Lung (tissue), 12 donors: Measurements from ENCODE around the gene VASP. TPM values are rescaled to one million over a fixed set of nuclear protein-coding genes. Genes with fewer than 3 reads are reported as not detected.
A peak's percentile ranks its signal among the peaks of the same experiment; 100 is the strongest.

Experiments used
- ATAC-seq: fragments of 200-7000 bp; cut with Tn5 transposase; one replicate; pipeline ENCODE4 v1.9.1; 2020; ENCODE audit warnings: moderate number of reproducible peaks; ENCODE audit not compliant: insufficient read depth, low FRiP score
- DNase-seq, 3 donors: peaks; one replicate each; pipeline ENCODE4 v3.0.0-alpha.2; 2013 to 2017
- H3K27ac ChIP-seq, 2 donors: one replicate each; pipeline ENCODE4 v1.5.1; 2013; ENCODE audit warnings: mild to moderate bottlenecking in 2 of 2, moderate library complexity in 2 of 2, control low read depth in 1 of 2, inconsistent platforms in 1 of 2, low read depth in 1 of 2, low read length in 1 of 2
- H3K27me3 ChIP-seq, 3 donors: one replicate each; pipeline ENCODE4 v1.5.1; 2013; ENCODE audit warnings: low read length in 2 of 3; ENCODE audit not compliant: control insufficient read depth in 3 of 3, insufficient read depth in 3 of 3
- H3K36me3 ChIP-seq, 4 donors: one replicate each; pipeline ENCODE4 v1.5.1; 2013; ENCODE audit warnings: low read length in 4 of 4, mild to moderate bottlenecking in 1 of 4, moderate library complexity in 1 of 4; ENCODE audit not compliant: control insufficient read depth in 4 of 4, insufficient read depth in 4 of 4
- H3K4me1 ChIP-seq, 5 donors: one replicate each; pipeline ENCODE4 v1.5.1; 2013; ENCODE audit warnings: low read length in 5 of 5, mild to moderate bottlenecking in 2 of 5, moderate library complexity in 1 of 5; ENCODE audit not compliant: control insufficient read depth in 5 of 5, insufficient read depth in 5 of 5
- H3K4me3 ChIP-seq: one replicate; pipeline ENCODE4 v1.5.1; 2013; ENCODE audit warnings: mild to moderate bottlenecking, control low read depth, moderate library complexity
- H3K9ac ChIP-seq, 2 donors: one replicate each; pipeline ENCODE4 v1.5.1; 2013; ENCODE audit warnings: low read length in 2 of 2, control low read depth in 1 of 2; ENCODE audit not compliant: insufficient read depth in 1 of 2
- H3K9me3 ChIP-seq, 4 donors: one replicate each; pipeline ENCODE4 v1.5.1; 2013; ENCODE audit warnings: low read length in 3 of 4, mild to moderate bottlenecking in 1 of 4, moderate library complexity in 1 of 4; ENCODE audit not compliant: control insufficient read depth in 4 of 4, insufficient read depth in 3 of 4
- CTCF ChIP-seq: IDR thresholded peaks from 2 replicates; pipeline ENCODE4 v1.5.1; 2012; ENCODE audit warnings: mild to moderate bottlenecking; ENCODE audit errors: control extremely low read depth, extremely low read depth
- WGBS, 2 donors: extraction: QIAGEN DNeasy Blood & Tissue Kit; methylation state at CpG; one replicate each; pipeline ENCODE4 v1.1.7; 2013; 5-methylcytosine and 5-hydroxymethylcytosine counted together
- polyA plus RNA-seq, 2 donors: library from polyadenylated mRNA; stranded (reverse); fragments of 200-250 nt; gene quantifications; one replicate each; pipeline ENCODE4 v1.2.1, GENCODE V29; 2013
- total RNA-seq, 2 donors: library from RNA; depleted of rRNA in 1 of 2; stranded (reverse); fragments of >200 nt in 1 of 2; gene quantifications; one replicate each; pipeline ENCODE4 v1.2.1, GENCODE V29; 2014 to 2021
- donor health status: control.
- donor health status: control.
- donor health status: Bipolar disorder and iron deficiency.
- donor health status: healthy.
- donor health status: DM: yes; HTN: yes; CAD: no.

VASP gene
- total and polyA plus RNA-seq, 4 donors, result 49.1 to 237 (median 170) TPM

- Histone ChIP-seq H3K27ac (peak overlapping the region in 1 of 2 donors; percentile 34), H3K9me3 (no peaks in the 10 kb centered on the region), H3K9ac (no peak overlapping the region), H3K4me3 (no peak overlapping the region), H3K36me3 (peaks cover 0 to 5% (median 0%) of the 10 kb centered on the region in 4 donors), H3K27me3 (peaks cover 0 to 31% (median 25%) of the 10 kb centered on the region in 3 donors), H3K4me1 (peaks cover 0 to 61% (median 6%) of the 10 kb centered on the region in 5 donors)
- no peak for TF ChIP-seq CTCF
- DNase-seq (peak in 2 of 3 donors; percentile 72 to 80), ATAC-seq (no peak)
- WGBS, 2 donors, result 18 to 46% methylated on average over 42 to 44 of the region's 44 CpGs
These were observed 34.5 kb upstream of the VASP start for GRCh38 chr19:45472563-45473366.

- TF ChIP-seq CTCF, result no peak
- Histone ChIP-seq H3K36me3 (peaks cover 0 to 5% (median 0%) of the 10 kb centered on the region in 4 donors), H3K27ac (no peak overlapping the region), H3K27me3 (peaks cover 0 to 31% (median 25%) of the 10 kb centered on the region in 3 donors), H3K9ac (no peak overlapping the region), H3K4me3 (no peak overlapping the region), H3K9me3 (no peaks in the 10 kb centered on the region), H3K4me1 (peaks cover 0 to 62% (median 6%) of the 10 kb centered on the region in 5 donors)
- ATAC-seq (no peak), DNase-seq (no peak)
- 27 to 44% methylated on average over 5 of the region's 5 CpGs for WGBS, 2 donors
These were observed 34.0 kb upstream of the VASP start for GRCh38 chr19:45473367-45473681.

- DNase-seq (peak in 2 of 3 donors; percentile 69 to 76), ATAC-seq (no peak)
- peaks cover 0 to 5% (median 0%) of the 10 kb centered on the region in 4 donors for H3K36me3 ChIP-seq
- no peak overlapping the region for H3K4me3 ChIP-seq
- TF ChIP-seq CTCF, result no peak
- H3K4me1 ChIP-seq, result peaks cover 0 to 59% (median 6%) of the 10 kb centered on the region in 5 donors
- no peak overlapping the region for H3K9ac ChIP-seq
- 60 to 71% methylated on average over 27 of the region's 27 CpGs for WGBS, 2 donors
- no peaks in the 10 kb centered on the region for H3K9me3 ChIP-seq
- H3K27ac ChIP-seq, result no peak overlapping the region
- peaks cover 0 to 31% (median 25%) of the 10 kb centered on the region in 3 donors for H3K27me3 ChIP-seq
These were observed 33.3 kb upstream of the VASP start for GRCh38 chr19:45473682-45474605.
